Osteocyte (in vitro differentiated cells): ENCODE data around the gene EMC10. TPM values are rescaled to one million over a fixed set of nuclear protein-coding genes. Genes with fewer than 3 reads are reported as not detected.

Experiments
- DNase-seq: peaks from one replicate; pipeline ENCODE4 v3.0.0; 2021; ENCODE audit warnings: mixed read lengths; ENCODE audit not compliant: unreplicated experiment; ENCODE audit errors: extremely low spot score
- H3K27ac Mint-ChIP-seq: one replicate; pipeline ENCODE4 v1.8.0; 2021; ENCODE audit warnings: mild to moderate bottlenecking, mixed read lengths; ENCODE audit not compliant: unreplicated experiment
- H3K27me3 Mint-ChIP-seq: one replicate; pipeline ENCODE4 v1.8.0; 2021; ENCODE audit warnings: mixed read lengths; ENCODE audit not compliant: unreplicated experiment
- H3K36me3 Mint-ChIP-seq: one replicate; pipeline ENCODE4 v1.8.0; 2021; ENCODE audit warnings: mixed read lengths; ENCODE audit not compliant: unreplicated experiment
- H3K4me1 Mint-ChIP-seq: one replicate; pipeline ENCODE4 v1.8.0; 2021; ENCODE audit warnings: mixed read lengths; ENCODE audit not compliant: unreplicated experiment
- H3K4me3 Mint-ChIP-seq: one replicate; pipeline ENCODE4 v1.8.0; 2021; ENCODE audit warnings: mild to moderate bottlenecking, moderate library complexity, mixed read lengths; ENCODE audit not compliant: unreplicated experiment
- H3K9me3 Mint-ChIP-seq: one replicate; pipeline ENCODE4 v1.8.0; 2021; ENCODE audit warnings: mixed read lengths; ENCODE audit not compliant: unreplicated experiment
- CTCF ChIP-seq: fragments of 200-600 bp; sonication (generic); IDR thresholded peaks from 2 replicates; pipeline ENCODE4 v1.5.0; 2021; ENCODE audit warnings: antibody characterized with exemption, mild to moderate bottlenecking, moderate library complexity
- total RNA-seq: library from RNA; stranded (reverse); gene quantifications from 2 replicates; pipeline ENCODE4 v1.2.1, GENCODE V29; 2021

The EMC10 gene
- total RNA-seq, 1 donor from 2014 or later: 172 TPM

DNA sequence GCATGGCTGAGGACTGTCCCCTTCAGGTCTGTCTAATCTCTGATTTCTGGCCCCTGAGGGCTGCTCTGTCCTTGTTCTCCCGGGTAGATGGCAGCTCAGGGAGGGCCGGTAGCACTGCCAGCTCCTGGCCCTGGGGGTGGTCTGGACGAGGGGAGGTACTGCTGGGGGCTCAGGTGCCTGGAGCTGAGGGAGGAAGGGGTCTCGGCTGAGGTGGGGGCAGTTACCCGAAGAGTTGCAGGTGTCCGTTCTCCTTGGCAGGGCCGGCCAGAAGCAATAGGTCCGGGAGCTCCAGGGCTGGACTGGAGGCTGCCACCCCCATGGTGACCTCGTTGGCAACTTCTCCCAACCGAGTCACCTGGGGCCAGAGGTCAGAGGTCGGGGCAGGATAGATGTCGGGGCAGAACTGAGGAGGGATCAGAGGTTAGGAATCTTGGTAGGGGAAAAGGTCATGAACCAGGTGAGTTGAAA is 1.2 kb upstream of the EMC10 start:
- peak overlapping the region; percentile 45 for H3K4me3 Mint-ChIP-seq
- no peak for TF ChIP-seq CTCF

DNA sequence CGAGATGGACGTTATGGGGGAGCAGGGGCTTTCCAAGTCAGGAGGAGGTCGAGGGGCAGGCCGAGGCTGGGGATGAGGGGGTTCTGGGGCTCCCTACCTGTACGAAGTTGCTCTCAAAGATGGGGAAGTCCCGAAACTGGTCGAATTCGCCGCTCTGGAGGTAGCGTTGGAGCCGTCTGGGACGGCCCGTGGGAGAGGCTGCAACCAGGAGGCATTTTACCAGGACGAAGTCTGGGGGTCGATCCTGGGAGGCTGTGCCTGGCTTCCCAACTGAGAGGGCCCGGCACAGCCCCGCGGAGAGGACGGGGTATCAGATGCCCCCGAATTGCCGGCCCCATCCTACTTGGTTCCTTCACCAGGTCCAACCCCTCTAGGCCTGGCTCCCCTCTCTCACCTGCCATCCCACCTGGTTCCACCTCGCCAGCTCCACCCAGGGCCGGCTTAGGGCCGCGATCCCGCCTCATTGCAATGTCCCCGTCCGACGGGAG is 527 bp upstream of the EMC10 start:
- no peak for TF ChIP-seq CTCF
- Mint-ChIP-seq H3K4me3 (peak overlapping the region; percentile 96), H3K27ac (peak overlapping the region; percentile 60), H3K9me3 (no peaks in the 10 kb centered on the region), H3K4me1 (peaks cover 16% of the 10 kb centered on the region), H3K36me3 (peaks cover 5% of the 10 kb centered on the region), H3K27me3 (no peaks in the 10 kb centered on the region)
- no peak for DNase-seq

More for the DNA sequence above, 1.2 kb upstream of the EMC10 start:
- DNase-seq: no peak
- peaks cover 5% of the 10 kb centered on the region for H3K36me3 Mint-ChIP-seq
- no peaks in the 10 kb centered on the region for H3K27me3 Mint-ChIP-seq
- H3K27ac Mint-ChIP-seq: peak overlapping the region; percentile 36
- peaks cover 16% of the 10 kb centered on the region for H3K4me1 Mint-ChIP-seq
- H3K9me3 Mint-ChIP-seq: no peaks in the 10 kb centered on the region

GRCh38 chr19:50476907-50477238 is 566 bp downstream of the EMC10 start:
- Mint-ChIP-seq H3K27me3 (no peaks in the 10 kb centered on the region), H3K4me1 (peaks cover 16% of the 10 kb centered on the region), H3K27ac (peak overlapping the region; percentile 81), H3K36me3 (peaks cover 8% of the 10 kb centered on the region), H3K4me3 (peak overlapping the region; percentile 96), H3K9me3 (no peaks in the 10 kb centered on the region)
- DNase-seq: no peak
- no peak for TF ChIP-seq CTCF

GRCh38 chr19:50477751-50478515 is 1.6 kb downstream of the EMC10 start:
- Mint-ChIP-seq H3K27me3 (no peaks in the 10 kb centered on the region), H3K4me1 (peaks cover 16% of the 10 kb centered on the region), H3K9me3 (no peaks in the 10 kb centered on the region), H3K4me3 (peak overlapping the region; percentile 96), H3K36me3 (peaks cover 10% of the 10 kb centered on the region), H3K27ac (no peak overlapping the region)
- TF ChIP-seq CTCF: no peak
- DNase-seq: no peak

- peaks cover 16% of the 10 kb centered on the region for H3K4me1 Mint-ChIP-seq
- no peak overlapping the region for H3K27ac Mint-ChIP-seq
- H3K36me3 Mint-ChIP-seq: peaks cover 16% of the 10 kb centered on the region
- H3K4me3 Mint-ChIP-seq: no peak overlapping the region
- no peak for DNase-seq
- TF ChIP-seq CTCF: peak; percentile 58
- H3K27me3 Mint-ChIP-seq: no peaks in the 10 kb centered on the region
- H3K9me3 Mint-ChIP-seq: no peaks in the 10 kb centered on the region
Observed at GRCh38 chr19:50478901-50479715, 2.8 kb downstream of the EMC10 start.
